Osteoblast (primary cell): Measurements from ENCODE around the gene POC1B. TPM values are rescaled to one million over a fixed set of nuclear protein-coding genes. Genes with fewer than 3 reads are reported as not detected.
A peak's percentile ranks its signal among the peaks of the same experiment; 100 is the strongest.

ENCODE experiments used
- DNase-seq: peaks from one replicate; pipeline ENCODE4 v3.0.0; 2011; ENCODE audit warnings: low spot score, mixed read lengths; ENCODE audit not compliant: insufficient read length; ENCODE audit errors: missing footprints
- H2AFZ ChIP-seq: 2 replicates; pipeline ENCODE4 v1.6.0; 2011; ENCODE audit warnings: mild to moderate bottlenecking, low read length
- H3K27ac ChIP-seq: 2 replicates; pipeline ENCODE4 v1.5.1; 2011; ENCODE audit warnings: mild to moderate bottlenecking, low read depth, low read length, moderate library complexity
- H3K27me3 ChIP-seq: 2 replicates; pipeline ENCODE4 v1.6.0; 2012; ENCODE audit warnings: mild to moderate bottlenecking, control low read depth, inconsistent platforms, low read length, moderate library complexity; ENCODE audit not compliant: insufficient read depth
- H3K36me3 ChIP-seq: 2 replicates; pipeline ENCODE4 v1.5.1; 2011; ENCODE audit warnings: mild to moderate bottlenecking, low read length, control low read depth, moderate library complexity; ENCODE audit not compliant: insufficient read depth
- H3K4me1 ChIP-seq: 2 replicates; pipeline ENCODE4 v1.5.1; 2011; ENCODE audit warnings: mild to moderate bottlenecking, low read length, control low read depth, moderate library complexity; ENCODE audit not compliant: insufficient read depth
- H3K4me2 ChIP-seq: 2 replicates; pipeline ENCODE4 v1.6.0; 2011; ENCODE audit warnings: mild to moderate bottlenecking, low read length; ENCODE audit not compliant: insufficient read depth
- H3K4me3 ChIP-seq: fragments of 200-600 bp; sonication (generic); 3 replicates; pipeline ENCODE4 v1.5.1; 2012; ENCODE audit warnings: mild to moderate bottlenecking, low read length, inconsistent platforms; ENCODE audit not compliant: insufficient read depth
- H3K79me2 ChIP-seq: 2 replicates; pipeline ENCODE4 v1.6.0; 2012; ENCODE audit warnings: mild to moderate bottlenecking, low read length, control low read depth, inconsistent platforms; ENCODE audit not compliant: insufficient read depth
- H3K9me3 ChIP-seq: 2 replicates; pipeline ENCODE4 v1.5.1; 2011; ENCODE audit warnings: low read depth, low read length, control low read depth
- H4K20me1 ChIP-seq: 2 replicates; pipeline ENCODE4 v1.6.0; 2012; ENCODE audit warnings: mild to moderate bottlenecking, low read length, control low read depth; ENCODE audit not compliant: insufficient read depth
- CTCF ChIP-seq: IDR thresholded peaks from 2 replicates; pipeline ENCODE4 v1.5.1; 2011; ENCODE audit warnings: mild to moderate bottlenecking, low read depth, low read length, moderate library complexity; ENCODE audit errors: extremely low read depth
- total RNA-seq: library from RNA; depleted of rRNA; stranded (reverse); fragments of >200 nt; gene quantifications from 2 replicates; pipeline ENCODE4 v1.2.3, GENCODE V29; 2012

Gene POC1B
- total RNA-seq, 1 donor: 10.9 TPM

DNA sequence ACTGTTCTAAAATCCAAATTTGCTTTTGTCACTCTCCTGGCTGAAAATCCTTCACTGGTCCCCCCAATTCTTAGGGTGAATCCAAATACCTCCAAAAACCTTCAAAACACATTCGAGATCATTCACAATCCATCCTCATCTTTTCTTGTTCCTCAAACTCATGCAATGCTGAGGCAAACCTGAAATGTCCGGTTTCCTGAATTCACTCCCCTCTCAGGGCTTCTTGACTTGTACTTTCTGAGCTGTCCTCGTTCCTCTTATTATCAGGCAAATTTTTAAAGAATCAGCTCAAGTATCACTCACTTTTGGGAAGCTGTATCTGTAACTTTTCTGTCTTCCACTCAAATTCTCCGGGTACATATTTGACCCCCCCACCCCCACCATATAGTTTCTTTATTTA lies 88.6 kb downstream of the POC1B start:
- Histone ChIP-seq H3K4me3 (no peak overlapping the region), H2AFZ (no peak overlapping the region), H4K20me1 (no peaks in the 10 kb centered on the region), H3K4me1 (peaks cover 10% of the 10 kb centered on the region), H3K79me2 (no peaks in the 10 kb centered on the region), H3K4me2 (no peak overlapping the region), H3K36me3 (no peaks in the 10 kb centered on the region), H3K27me3 (no peaks in the 10 kb centered on the region), H3K9me3 (no peaks in the 10 kb centered on the region), H3K27ac (no peak overlapping the region)
- DNase-seq: no peak
- TF ChIP-seq CTCF: no peak

DNA sequence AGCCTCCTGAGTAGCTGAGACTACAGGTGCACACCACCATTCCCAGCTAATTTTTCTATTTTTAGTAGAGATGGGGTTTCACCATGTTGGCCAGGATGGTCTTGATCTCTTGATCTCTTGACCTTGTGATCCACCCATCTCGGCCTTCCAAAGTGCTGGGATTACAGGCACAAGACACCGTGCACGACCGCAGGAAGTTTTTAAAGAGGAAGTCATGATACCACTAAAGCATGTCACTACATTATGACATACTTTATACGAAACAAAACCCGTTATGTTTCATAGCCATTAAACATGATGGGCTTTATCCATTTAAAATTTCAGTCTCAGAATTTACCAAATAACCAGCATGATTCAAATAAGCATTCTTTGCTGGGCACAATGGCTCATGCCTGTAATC lies 89.8 kb downstream of the POC1B start:
- H3K4me2 ChIP-seq: no peak overlapping the region
- H3K36me3 ChIP-seq: no peaks in the 10 kb centered on the region
- no peak overlapping the region for H2AFZ ChIP-seq
- peaks cover 10% of the 10 kb centered on the region for H3K4me1 ChIP-seq
- no peaks in the 10 kb centered on the region for H3K9me3 ChIP-seq
- H3K27ac ChIP-seq: no peak overlapping the region
- no peak for DNase-seq
- no peaks in the 10 kb centered on the region for H3K27me3 ChIP-seq
- no peak overlapping the region for H3K4me3 ChIP-seq
- H3K79me2 ChIP-seq: no peaks in the 10 kb centered on the region
- H4K20me1 ChIP-seq: no peaks in the 10 kb centered on the region
- no peak for TF ChIP-seq CTCF

- Histone ChIP-seq H3K79me2 (no peaks in the 10 kb centered on the region), H3K4me3 (no peak overlapping the region), H3K4me1 (peaks cover 6% of the 10 kb centered on the region), H3K27me3 (no peaks in the 10 kb centered on the region), H3K4me2 (no peak overlapping the region), H3K27ac (peak overlapping the region; percentile 11), H2AFZ (peak overlapping the region; percentile 38), H3K9me3 (no peaks in the 10 kb centered on the region), H4K20me1 (no peaks in the 10 kb centered on the region), H3K36me3 (no peaks in the 10 kb centered on the region)
- no peak for TF ChIP-seq CTCF
- DNase-seq: peak; percentile 89
These were observed 92.2 kb downstream of the POC1B start for GRCh38 chr12:89433634-89434033.

DNA sequence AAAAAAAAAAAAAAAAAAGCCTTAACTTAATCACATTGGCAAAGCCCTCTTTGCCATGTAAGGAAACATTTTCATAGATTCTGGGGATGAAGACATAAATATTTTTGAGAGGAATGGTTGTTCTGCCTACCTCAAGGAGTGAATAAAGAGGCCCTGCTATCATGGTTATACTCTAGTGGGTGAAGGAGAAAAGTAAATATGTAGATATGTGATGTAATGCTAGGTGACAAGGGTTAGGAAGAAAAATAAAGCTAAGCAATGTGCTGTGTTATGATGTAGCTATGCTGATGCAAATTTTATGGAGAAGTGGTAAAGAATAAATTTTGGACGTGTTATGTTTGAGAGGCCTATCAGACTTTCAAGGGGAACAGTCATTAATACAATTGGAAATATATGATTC lies 93.5 kb downstream of the POC1B start:
- no peak for DNase-seq
- no peak overlapping the region for H3K4me2 ChIP-seq
- H4K20me1 ChIP-seq: no peaks in the 10 kb centered on the region
- no peak overlapping the region for H3K4me3 ChIP-seq
- H3K27me3 ChIP-seq: no peaks in the 10 kb centered on the region
- H3K27ac ChIP-seq: no peak overlapping the region
- H3K4me1 ChIP-seq: peaks cover 13% of the 10 kb centered on the region
- H3K9me3 ChIP-seq: no peaks in the 10 kb centered on the region
- no peaks in the 10 kb centered on the region for H3K36me3 ChIP-seq
- H2AFZ ChIP-seq: no peak overlapping the region
- H3K79me2 ChIP-seq: no peaks in the 10 kb centered on the region
- TF ChIP-seq CTCF: no peak
